Esophagus muscularis mucosa (tissue), 4 donors: ENCODE measurements around the gene CRYZL1. TPM values are rescaled to one million over a fixed set of nuclear protein-coding genes. Genes with fewer than 3 reads are reported as not detected.
"Not testable (repeated sequence)": the region's sequence is repeated elsewhere in the genome, so short reads cannot be mapped to it uniquely, and the experiment has no call there.

ENCODE experiments used
- DNase-seq: peaks from one replicate; pipeline ENCODE4 v3.0.0-alpha.2; 2017; ENCODE audit errors: extremely low spot score
- H3K27ac ChIP-seq, 4 donors: fragments of 200-600 bp; sonication (generic); replicated peaks in 1 of 4; 1 replicate in 3 of 4; 2 replicates in 1 of 4; pipeline ENCODE4 v1.5.1; 2016 to 2019; ENCODE audit warnings: mild to moderate bottlenecking in 1 of 4
- H3K27me3 ChIP-seq, 4 donors: fragments of 200-600 bp; sonication (generic); one replicate each; pipeline versions ENCODE4 v1.5.1 to v1.6.0; 2016 to 2019
- H3K36me3 ChIP-seq, 4 donors: fragments of 200-600 bp; sonication (generic); one replicate each; pipeline ENCODE4 v1.5.1; 2016 to 2019
- H3K4me1 ChIP-seq, 4 donors: fragments of 200-600 bp; sonication (generic); one replicate each; pipeline ENCODE4 v1.5.1; 2016 to 2019
- H3K4me3 ChIP-seq, 4 donors: fragments of 200-600 bp; sonication (generic); 1 replicate in 2 of 4; 2 replicates in 2 of 4; pipeline ENCODE4 v1.5.1; 2016 to 2019; ENCODE audit warnings: mild to moderate bottlenecking in 4 of 4, moderate library complexity in 1 of 4
- H3K9me3 ChIP-seq, 4 donors: fragments of 200-600 bp; sonication (generic); 1 replicate in 3 of 4; 2 replicates in 1 of 4; pipeline ENCODE4 v1.5.1; 2016 to 2019
- CTCF ChIP-seq, 3 experiments: fragments of 200-600 bp in 2 of 3; fragments of 450-650 bp in 1 of 3; sonication (generic) in 2 of 3; IDR thresholded peaks; one replicate each; pipeline ENCODE4 v1.5.1; 2017 to 2019; ENCODE audit warnings: antibody characterized with exemption in 3 of 3, mild to moderate bottlenecking in 2 of 3, moderate library complexity in 1 of 3
- EP300 ChIP-seq: sonication (generic); formaldehyde crosslinking; IDR thresholded peaks from one replicate; pipeline ENCODE4 v1.6.1; 2017; ENCODE audit warnings: antibody characterized with exemption
- POLR2A ChIP-seq: fragments of 450-650 bp; IDR thresholded peaks from one replicate; pipeline ENCODE4 v1.6.1; 2017; ENCODE audit warnings: antibody characterized with exemption, moderate library complexity, mild to moderate bottlenecking, low read depth
- POLR2AphosphoS5 ChIP-seq, 2 donors: sonication (generic); formaldehyde crosslinking; IDR thresholded peaks; one replicate each; pipeline ENCODE4 v1.6.1; 2017; ENCODE audit warnings: antibody characterized with exemption in 2 of 2
- WGBS: methylation state at CpG from one replicate; pipeline ENCODE4 v1.1.5; 2018; 5-methylcytosine and 5-hydroxymethylcytosine counted together
- intact Hi-C: fragments of 100-400 bp; cut with DNase I; formaldehyde crosslinking; loops from one replicate; pipeline ENCODE4 v1.15.1; 2023
- total RNA-seq, 4 donors: library from RNA; depleted of rRNA; stranded (reverse); fragments of >200 nt; gene quantifications; one replicate each; pipeline versions ENCODE4 v1.1.0 to v1.2.1, GENCODE V29; 2016

CRYZL1 gene
- total RNA-seq, 4 donors from 2014 or later = 26.8 to 40.3 (median 32.4) TPM

- intact Hi-C loops = no loop called here
- Histone ChIP-seq H3K27me3 (no peaks in the 10 kb centered on the region), H3K4me1 (peaks cover 48 to 62% (median 55%) of the 10 kb centered on the region in 4 donors), H3K36me3 (no peaks in the 10 kb centered on the region), H3K9me3 (no peaks in the 10 kb centered on the region), H3K4me3 (no peak overlapping the region), H3K27ac (peak overlapping the region in 1 of 4 donors; percentile 21)
- TF ChIP-seq POLR2A = no peak
- no peak for TF ChIP-seq EP300
- TF ChIP-seq CTCF (IDR thresholded peaks at IDR 0.05) = no peak
- TF ChIP-seq POLR2AphosphoS5 (IDR thresholded peaks at IDR 0.05) = peak in 1 of 2 donors; percentile 45
- DNase-seq = no peak
- 67% methylated on average over 4 of the region's 4 CpGs for WGBS
Observed at GRCh38 chr21:33682992-33683627, 41.6 kb upstream of the CRYZL1 start.

GRCh38 chr21:33680870-33681269 lies 39.3 kb upstream of the CRYZL1 start:
- Histone ChIP-seq H3K4me1 (peaks cover 31 to 50% (median 39%) of the 10 kb centered on the region in 4 donors), H3K9me3 (no peaks in the 10 kb centered on the region), H3K27ac (no peak overlapping the region), H3K27me3 (no peaks in the 10 kb centered on the region), H3K36me3 (no peaks in the 10 kb centered on the region), H3K4me3 (no peak overlapping the region)
- TF ChIP-seq POLR2A = no peak
- no peak for TF ChIP-seq POLR2AphosphoS5 (IDR thresholded peaks at IDR 0.05)
- no peak for TF ChIP-seq EP300
- WGBS = 97% methylated on average over 6 of the region's 6 CpGs
- no peak for DNase-seq
- intact Hi-C loops = no loop called here

GRCh38 chr21:33677450-33677849 lies 35.9 kb upstream of the CRYZL1 start:
- DNase-seq = no peak
- 95% methylated on average over 6 of the region's 9 CpGs for WGBS
- intact Hi-C loops = no loop called here
- H3K9me3 ChIP-seq = no peaks in the 10 kb centered on the region
- no peak for TF ChIP-seq EP300
- no peaks in the 10 kb centered on the region for H3K36me3 ChIP-seq
- H3K27me3 ChIP-seq = no peaks in the 10 kb centered on the region
- H3K4me1 ChIP-seq = peaks cover 0 to 20% (median 16%) of the 10 kb centered on the region in 4 donors
- no peak overlapping the region for H3K4me3 ChIP-seq
- H3K27ac ChIP-seq = no peak overlapping the region

GRCh38 chr21:33676666-33677065 lies 35.1 kb upstream of the CRYZL1 start:
- H3K27me3 ChIP-seq, H3K27ac ChIP-seq, H3K36me3 ChIP-seq, H3K9me3 ChIP-seq, H3K4me3 ChIP-seq, DNase-seq, intact Hi-C loops: not testable (repeated sequence)
- H3K4me1 ChIP-seq = peaks cover 0 to 20% (median 16%) of the 10 kb centered on the region in 4 donors
- WGBS = 99% methylated on average over 5 of the region's 5 CpGs

GRCh38 chr21:33674226-33674625 lies 32.7 kb upstream of the CRYZL1 start:
- no peak for TF ChIP-seq EP300
- Histone ChIP-seq H3K27me3 (no peaks in the 10 kb centered on the region), H3K4me1 (peaks cover 0 to 17% (median 13%) of the 10 kb centered on the region in 4 donors), H3K36me3 (no peaks in the 10 kb centered on the region), H3K27ac (no peak overlapping the region), H3K4me3 (no peak overlapping the region), H3K9me3 (no peaks in the 10 kb centered on the region)
- 69% methylated on average over 1 of the region's 1 CpG for WGBS
- DNase-seq = no peak
- intact Hi-C loops = no loop called here

GRCh38 chr21:33673473-33673872 lies 31.9 kb upstream of the CRYZL1 start:
- Histone ChIP-seq H3K9me3 (no peaks in the 10 kb centered on the region), H3K4me1 (peaks cover 2 to 18% (median 11%) of the 10 kb centered on the region in 4 donors), H3K36me3 (no peaks in the 10 kb centered on the region), H3K4me3 (no peak overlapping the region), H3K27ac (no peak overlapping the region), H3K27me3 (no peaks in the 10 kb centered on the region)
- intact Hi-C loops = no loop called here
- no peak for DNase-seq
- WGBS = 85% methylated on average over 8 of the region's 8 CpGs
- TF ChIP-seq EP300 (no peak), POLR2AphosphoS5 (IDR thresholded peaks at IDR 0.05) (no peak), POLR2A (no peak), CTCF (IDR thresholded peaks at IDR 0.05) (no peak)
